H7 (cell line): ENCODE results near the gene CARNS1. TPM values are rescaled to one million over a fixed set of nuclear protein-coding genes. Genes with fewer than 3 reads are reported as not detected.
"Not testable (repeated sequence)": the region's sequence is repeated elsewhere in the genome, so short reads cannot be mapped to it uniquely, and the experiment has no call there.

Source experiments
- DNase-seq: peaks from one replicate; pipeline ENCODE4 v3.0.0; 2012
- H3K27me3 ChIP-seq: 2 replicates; pipeline ENCODE4 v1.6.0; 2011; ENCODE audit warnings: mild to moderate bottlenecking, low read length; ENCODE audit not compliant: control insufficient read depth, insufficient read depth
- H3K36me3 ChIP-seq: replicated peaks from 2 replicates; pipeline ENCODE4 v1.5.1; 2011; ENCODE audit warnings: low read length; ENCODE audit not compliant: control insufficient read depth, insufficient read depth
- H3K4me3 ChIP-seq: 2 replicates; pipeline ENCODE4 v1.5.1; 2011; ENCODE audit warnings: low read depth, mild to moderate bottlenecking, control low read depth, low read length, moderate library complexity; ENCODE audit not compliant: insufficient read depth
- total RNA-seq: library from RNA; depleted of rRNA; stranded (reverse); fragments of >200 nt; shearing (Covaris generic); gene quantifications from 2 replicates; pipeline ENCODE4 v1.2.3, GENCODE V29; 2014

Gene CARNS1
- total RNA-seq, 1 experiment from 2014 or later: 0.17 TPM

DNA sequence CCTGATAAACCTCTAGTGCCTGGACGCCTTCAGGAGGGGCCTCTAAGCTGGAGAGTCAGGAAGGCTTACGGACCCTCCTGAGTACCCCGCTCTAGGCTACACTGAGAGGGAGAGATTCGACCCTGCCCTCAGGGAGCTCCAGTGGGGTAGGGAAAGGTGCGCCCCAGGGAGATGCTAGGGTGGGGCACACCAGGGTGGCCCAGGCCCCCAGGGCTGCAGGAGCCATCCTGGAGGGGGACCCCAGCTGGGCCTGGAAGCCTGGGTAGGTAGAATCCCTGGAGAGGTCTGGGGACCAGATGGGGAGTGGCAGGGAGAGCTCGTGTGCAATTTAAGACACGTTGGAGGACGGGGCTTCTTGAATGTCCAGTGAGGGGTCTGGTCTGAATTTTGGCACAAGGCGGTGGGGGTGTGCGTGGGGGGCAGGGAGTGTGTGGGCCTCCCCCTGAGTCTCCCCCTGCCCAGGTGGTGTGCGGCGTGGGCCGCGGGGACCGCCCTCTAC is 4.7 kb downstream of the CARNS1 start:
- no peak for DNase-seq
- peaks cover 10% of the 10 kb centered on the region for H3K27me3 ChIP-seq
- H3K36me3 ChIP-seq: no peaks in the 10 kb centered on the region

DNA sequence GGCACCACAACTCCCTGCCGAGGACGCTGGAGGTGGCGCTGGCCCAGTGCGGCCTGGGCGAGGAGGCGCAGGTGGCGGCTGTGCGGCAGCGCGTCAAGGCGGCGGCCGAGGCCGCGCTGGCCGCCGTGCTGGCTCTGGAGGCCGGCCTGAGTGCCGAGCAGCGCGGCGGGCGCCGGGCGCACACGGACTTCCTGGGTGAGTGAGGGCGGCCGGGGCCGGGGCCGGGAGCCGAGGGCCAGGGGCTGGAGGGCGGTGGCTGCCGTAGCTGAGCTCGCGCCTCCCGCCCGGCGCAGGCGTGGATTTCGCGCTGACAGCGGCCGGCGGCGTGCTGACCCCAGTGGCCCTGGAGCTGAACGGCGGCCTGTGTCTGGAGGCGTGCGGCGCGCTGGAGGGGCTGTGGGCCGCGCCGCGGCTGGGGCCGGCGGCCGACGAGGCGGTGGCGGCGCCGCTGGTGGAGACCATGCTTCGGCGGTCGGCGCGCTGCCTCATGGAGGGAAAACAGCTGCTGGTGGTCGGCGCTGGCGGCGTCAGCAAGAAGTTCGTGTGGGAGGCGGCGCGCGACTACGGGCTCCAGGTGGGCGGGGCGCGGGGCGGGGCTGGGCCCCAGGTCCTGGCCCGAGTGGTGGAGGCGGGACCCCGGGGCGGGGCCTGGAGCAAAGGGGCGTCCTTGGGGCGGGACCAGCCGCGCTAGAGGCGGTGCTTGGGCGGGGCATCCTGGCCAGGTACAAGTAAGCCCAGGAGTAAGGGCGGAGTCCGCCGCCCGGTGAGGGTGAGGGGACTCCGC is 5.4 kb downstream of the CARNS1 start:
- peak; percentile 100 for DNase-seq
- peak overlapping the region; percentile 44 for H3K4me3 ChIP-seq
- no peaks in the 10 kb centered on the region for H3K36me3 ChIP-seq
- H3K27me3 ChIP-seq: peaks cover 9% of the 10 kb centered on the region

More for the DNA sequence above, 4.7 kb downstream of the CARNS1 start:
- H3K4me3 ChIP-seq: peak overlapping the region; percentile 44

DNA sequence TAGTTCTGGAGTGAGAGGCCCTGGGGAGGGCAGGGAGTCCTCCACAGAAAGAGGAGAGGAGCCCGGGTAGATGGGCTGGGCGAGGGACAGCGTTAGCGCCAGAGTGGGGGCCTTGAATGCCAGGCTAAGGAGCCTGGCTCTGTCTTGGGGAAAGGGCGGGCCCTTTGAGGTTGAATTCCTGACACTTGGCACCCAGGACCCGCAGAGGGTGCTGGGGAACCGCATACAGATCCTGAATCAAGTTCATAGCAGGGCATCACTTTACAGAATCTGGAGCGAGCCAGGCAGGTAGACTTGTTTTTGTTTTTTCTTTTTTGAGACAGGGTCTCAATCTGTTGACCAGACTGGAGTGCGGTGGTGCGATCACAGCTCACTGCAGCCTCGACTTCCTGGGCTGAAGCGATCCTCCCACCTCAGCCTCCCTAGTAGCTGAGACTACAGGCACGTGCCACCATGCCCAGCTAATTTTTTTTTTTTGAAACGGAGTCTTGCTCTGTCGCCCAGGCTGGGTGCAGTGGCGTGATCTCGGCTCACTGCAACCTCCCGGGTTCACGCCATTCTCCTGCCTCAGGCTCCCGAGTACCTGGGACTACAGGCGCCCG is 6.1 kb downstream of the CARNS1 start:
- Histone ChIP-seq H3K36me3 (no peaks in the 10 kb centered on the region), H3K27me3 (peaks cover 7% of the 10 kb centered on the region), H3K4me3 (peak overlapping the region; percentile 25; the same call in 1 of the 2 replicates)
- no peak for DNase-seq

DNA sequence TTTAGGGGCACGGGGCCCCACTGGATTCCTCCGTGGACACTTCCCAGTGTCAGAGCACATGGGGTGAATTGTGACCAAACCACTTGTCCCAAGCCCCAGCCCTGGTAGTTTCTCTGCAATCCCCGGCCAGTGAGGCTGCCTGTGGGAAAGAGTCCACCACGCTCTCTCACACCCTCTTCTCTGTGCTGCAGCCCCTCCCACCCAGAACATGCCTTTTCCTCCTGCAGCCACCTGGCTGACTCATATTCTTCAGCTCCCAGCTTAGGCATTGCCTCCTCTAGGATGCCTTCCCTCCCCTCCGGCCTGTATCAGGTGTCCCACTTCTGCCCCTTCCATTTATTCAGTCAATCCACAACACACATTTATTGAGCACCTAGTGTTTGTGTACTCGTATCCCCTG is 7.4 kb downstream of the CARNS1 start:
- H3K27me3 ChIP-seq: peaks cover 7% of the 10 kb centered on the region
- H3K36me3 ChIP-seq: no peaks in the 10 kb centered on the region
- DNase-seq: peak; percentile 74
- H3K4me3 ChIP-seq: no peak overlapping the region

DNA sequence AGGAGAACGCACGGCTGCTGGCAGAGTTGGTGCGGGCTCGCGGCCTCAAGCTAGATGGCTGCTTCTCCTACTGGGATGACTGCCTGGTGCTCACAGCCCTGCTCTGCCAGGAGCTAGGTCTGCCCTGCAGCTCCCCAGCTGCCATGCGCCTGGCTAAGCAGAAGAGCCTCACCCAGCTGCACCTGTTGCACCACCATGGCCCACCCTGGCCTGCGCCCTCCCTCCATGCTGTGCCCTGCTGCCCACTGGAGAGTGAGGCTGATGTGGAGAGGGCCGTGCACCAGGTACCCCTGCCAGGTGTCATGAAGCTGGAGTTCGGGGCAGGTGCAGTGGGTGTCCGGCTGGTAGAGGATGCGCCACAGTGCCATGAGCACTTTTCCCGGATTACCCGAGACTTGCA is 8.0 kb downstream of the CARNS1 start:
- Histone ChIP-seq H3K4me3 (no peak overlapping the region), H3K36me3 (no peaks in the 10 kb centered on the region), H3K27me3 (peaks cover 7% of the 10 kb centered on the region)
- no peak for DNase-seq

DNA sequence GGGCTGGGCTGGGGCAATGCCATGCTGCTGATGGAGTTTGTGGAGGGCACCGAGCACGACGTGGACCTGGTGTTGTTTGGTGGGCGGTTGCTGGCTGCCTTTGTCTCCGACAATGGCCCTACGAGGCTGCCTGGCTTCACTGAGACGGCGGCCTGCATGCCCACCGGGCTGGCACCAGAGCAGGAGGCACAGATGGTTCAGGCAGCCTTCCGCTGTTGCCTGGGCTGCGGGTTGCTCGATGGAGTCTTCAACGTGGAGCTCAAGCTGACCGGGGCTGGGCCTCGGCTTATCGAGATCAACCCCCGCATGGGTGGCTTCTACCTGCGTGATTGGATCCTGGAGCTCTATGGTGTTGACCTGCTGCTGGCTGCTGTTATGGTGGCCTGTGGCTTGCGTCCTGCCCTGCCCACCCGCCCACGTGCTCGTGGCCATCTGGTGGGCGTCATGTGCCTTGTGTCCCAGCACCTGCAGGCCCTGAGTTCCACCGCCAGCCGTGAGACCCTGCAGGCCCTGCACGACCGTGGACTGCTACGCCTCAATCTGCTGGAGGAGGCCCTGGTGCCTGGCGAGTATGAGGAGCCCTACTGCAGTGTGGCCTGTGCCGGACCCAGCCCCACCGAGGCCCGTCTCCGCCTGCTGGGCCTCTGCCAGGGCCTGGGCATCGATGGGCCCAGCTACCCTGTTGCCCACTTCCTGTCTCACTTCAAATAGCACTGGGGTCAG is 8.6 kb downstream of the CARNS1 start:
- H3K4me3 ChIP-seq: no peak overlapping the region
- no peak for DNase-seq
- no peaks in the 10 kb centered on the region for H3K36me3 ChIP-seq
- H3K27me3 ChIP-seq: peaks cover 7% of the 10 kb centered on the region

DNA sequence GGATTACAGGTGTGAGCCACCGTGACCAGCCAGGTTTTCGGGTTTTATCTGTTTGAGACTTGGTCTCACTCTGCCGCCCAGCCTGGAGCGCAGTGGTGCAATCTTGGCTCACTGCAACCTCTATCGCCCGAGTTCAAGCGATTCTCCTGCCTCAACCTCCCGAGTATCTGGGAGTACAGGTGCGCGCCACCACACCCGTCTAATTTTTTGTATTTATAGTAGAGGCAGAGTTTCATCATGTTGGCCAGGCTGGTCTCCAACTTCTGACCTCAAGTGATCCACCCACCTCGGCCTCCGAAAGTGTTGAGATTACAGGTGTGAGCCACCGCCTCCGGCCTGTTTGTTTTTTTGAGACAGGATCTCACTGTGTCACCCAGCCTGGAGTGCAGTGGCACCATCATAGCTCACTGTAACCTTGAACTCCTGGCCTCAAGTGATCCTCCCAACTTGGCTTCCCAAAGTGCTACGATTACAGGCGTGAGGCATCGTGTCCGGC is 11.9 kb downstream of the CARNS1 start:
- H3K36me3 ChIP-seq: peaks cover 10% of the 10 kb centered on the region
- peak overlapping the region; percentile 98 for H3K4me3 ChIP-seq
- not testable (repeated sequence) for H3K27me3 ChIP-seq, DNase-seq

DNA sequence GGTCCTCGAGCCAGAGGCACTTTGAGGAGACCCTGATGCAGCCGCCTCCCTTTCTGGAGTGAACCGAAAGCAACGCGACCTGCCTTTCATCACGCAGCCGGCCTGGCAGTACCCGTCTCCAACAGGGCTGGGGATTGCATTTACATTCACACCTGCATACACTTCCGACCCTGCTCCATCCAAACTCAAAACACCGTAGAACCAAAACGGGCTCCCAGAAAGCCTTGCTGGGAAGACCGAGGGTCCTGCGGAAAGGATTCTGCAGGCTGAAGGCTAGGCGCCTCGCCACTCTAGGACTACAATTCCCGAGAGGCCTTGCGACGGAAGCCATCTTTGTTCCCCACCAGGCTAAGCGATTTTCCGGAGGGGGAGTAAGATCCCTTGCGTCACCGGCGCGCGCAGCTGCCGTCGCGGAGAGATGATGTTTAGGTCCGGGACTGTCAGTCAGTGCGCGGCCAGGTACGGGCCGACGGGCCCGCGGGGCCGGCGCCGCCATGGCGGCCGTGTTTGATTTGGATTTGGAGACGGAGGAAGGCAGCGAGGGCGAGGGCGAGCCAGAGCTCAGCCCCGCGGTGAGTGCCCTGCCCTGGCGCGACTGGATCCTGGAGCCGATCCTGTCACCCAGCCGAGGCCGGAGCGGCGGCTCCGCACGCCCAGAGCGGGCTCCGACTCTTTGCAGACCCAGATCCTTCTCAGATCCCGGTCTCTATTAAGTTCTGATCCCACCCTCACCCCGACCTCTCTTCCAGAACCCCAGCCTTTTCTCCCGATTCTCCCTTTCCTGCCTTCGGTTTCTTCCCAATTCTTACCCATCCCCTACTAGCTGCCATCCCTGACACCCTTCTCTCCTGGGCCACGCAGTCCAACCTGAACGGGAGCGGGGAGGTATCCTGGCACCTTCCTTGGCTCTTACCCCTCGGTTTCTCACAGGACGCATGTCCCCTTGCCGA is 12.8 kb downstream of the CARNS1 start, which contains the start of gene RPS6KB2:
RPS6KB2 (plus strand) TSS at position 443 of the 950 bp plus-strand sequence; CDS start at position 495, 52 bp downstream.
- H3K27me3 ChIP-seq: no peaks in the 10 kb centered on the region
- peak; percentile 100 for DNase-seq
- peaks cover 12% of the 10 kb centered on the region for H3K36me3 ChIP-seq
- H3K4me3 ChIP-seq: peak within 1 kb of the TSS; percentile 98

DNA sequence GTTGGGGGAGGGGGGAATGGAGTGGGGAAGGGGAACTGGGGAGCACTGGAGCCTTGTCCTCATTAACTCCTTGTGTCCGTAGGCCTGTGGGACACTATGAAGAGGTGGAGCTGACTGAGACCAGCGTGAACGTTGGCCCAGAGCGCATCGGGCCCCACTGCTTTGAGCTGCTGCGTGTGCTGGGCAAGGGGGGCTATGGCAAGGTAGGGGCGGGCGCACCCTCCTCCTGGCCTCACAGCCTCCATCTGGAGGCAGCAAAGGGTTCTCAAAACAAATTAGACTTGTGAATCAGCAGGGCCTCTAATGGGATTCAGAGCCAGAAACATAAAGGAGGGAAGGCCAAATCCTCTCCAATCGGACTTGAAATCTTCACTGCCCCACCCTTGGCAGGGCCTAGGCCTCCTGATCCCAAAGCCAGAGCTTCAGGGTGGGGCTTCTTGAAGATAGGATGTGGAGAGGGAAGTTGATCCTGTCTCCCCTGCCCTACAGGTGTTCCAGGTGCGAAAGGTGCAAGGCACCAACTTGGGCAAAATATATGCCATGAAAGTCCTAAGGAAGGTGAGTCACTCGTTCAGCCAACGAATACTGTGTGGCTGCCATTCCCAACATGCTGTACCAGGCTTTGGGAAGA is 13.7 kb downstream of the CARNS1 start:
- no peak for DNase-seq
- Histone ChIP-seq H3K36me3 (peaks cover 12% of the 10 kb centered on the region), H3K27me3 (no peaks in the 10 kb centered on the region), H3K4me3 (peak overlapping the region; percentile 98)

DNA sequence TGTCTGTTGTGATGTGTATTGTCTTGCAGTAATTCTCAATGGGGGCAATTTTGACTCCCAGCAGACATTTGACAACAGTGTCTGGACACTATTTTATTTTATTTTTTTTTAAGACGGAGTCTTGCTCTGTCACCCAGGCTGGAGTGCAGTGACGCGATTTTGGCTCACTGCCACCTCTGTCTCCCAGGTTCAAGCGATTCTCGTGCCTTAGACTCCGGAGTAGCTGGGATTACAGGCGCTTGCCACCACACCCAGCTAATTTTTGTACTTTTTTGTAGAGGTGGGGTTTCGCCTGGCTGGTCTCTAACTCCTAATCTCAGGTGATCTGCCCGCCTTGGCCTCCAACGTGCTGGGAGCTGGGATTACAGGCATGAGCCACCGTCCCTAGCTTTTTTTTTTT is 14.2 kb downstream of the CARNS1 start:
- H3K27me3 ChIP-seq: no peaks in the 10 kb centered on the region
- no peak overlapping the region for H3K4me3 ChIP-seq
- peaks cover 12% of the 10 kb centered on the region for H3K36me3 ChIP-seq
- no peak for DNase-seq

DNA sequence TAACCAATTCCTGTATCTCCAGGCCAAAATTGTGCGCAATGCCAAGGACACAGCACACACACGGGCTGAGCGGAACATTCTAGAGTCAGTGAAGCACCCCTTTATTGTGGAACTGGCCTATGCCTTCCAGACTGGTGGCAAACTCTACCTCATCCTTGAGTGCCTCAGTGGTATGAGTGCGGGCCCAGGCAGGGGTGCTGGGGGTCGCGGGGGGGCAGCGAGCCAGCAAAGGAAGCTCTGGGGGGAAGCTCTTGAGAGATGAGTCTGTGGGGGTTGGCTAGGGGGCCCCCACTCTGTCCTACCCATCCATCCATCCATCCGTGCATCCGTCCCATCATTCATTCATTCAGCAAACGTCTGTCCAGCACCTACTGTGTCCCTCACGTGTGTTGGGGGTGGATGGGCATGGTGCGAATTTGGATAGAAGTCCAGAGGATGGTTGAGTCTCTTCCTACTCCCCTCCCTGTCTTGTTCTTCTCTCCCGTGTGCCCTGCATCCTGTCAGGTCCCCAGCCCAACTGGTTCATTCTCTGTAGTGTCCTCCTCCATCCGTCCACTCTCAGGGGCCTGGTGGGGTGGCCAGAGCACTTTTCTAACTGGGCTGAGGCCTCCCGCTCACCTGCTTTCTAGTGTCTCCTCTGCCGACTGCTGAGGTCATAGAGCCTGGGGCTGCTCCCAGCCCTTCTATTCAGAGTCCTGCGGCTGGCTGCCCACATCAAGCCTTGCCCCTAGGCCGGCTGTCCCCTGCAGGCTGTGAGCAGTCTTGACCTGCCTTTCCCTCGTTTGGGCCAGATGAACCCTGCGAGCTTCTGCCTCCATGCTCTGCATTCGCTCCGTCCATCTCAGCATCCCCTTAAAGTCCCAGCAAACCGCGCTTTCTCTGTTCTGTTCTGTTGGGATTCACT is 16.1 kb downstream of the CARNS1 start:
- DNase-seq: no peak
- no peaks in the 10 kb centered on the region for H3K27me3 ChIP-seq
- peaks cover 13% of the 10 kb centered on the region for H3K36me3 ChIP-seq
- H3K4me3 ChIP-seq: no peak overlapping the region

DNA sequence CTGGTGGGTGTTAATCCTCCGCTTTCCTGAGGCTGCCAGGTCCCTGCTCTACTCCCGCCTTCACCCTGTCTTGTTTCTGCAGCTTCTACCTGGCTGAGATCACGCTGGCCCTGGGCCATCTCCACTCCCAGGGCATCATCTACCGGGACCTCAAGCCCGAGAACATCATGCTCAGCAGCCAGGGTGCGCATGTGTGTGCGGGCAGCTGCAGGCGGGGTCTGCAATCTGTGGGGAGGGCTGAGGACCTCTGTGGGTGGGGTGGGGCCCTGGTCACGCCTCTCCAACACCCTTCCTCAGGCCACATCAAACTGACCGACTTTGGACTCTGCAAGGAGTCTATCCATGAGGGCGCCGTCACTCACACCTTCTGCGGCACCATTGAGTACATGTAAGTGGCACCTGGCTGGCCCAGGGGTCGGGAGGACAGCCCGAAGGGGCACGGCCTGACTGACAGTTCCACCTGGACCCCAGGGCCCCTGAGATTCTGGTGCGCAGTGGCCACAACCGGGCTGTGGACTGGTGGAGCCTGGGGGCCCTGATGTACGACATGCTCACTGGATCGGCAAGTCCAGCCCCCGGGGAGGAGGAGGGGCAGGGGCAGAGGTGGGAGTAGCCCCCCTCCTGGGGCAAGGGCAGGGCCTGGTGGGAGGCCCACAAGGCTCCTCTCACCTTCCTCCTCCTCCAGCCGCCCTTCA is 17.3 kb downstream of the CARNS1 start:
- Histone ChIP-seq H3K27me3 (no peaks in the 10 kb centered on the region), H3K36me3 (peaks cover 15% of the 10 kb centered on the region), H3K4me3 (no peak overlapping the region)
- DNase-seq: no peak
